Activated naive CD8-positive, alpha-beta T cell treated with anti-CD3 and anti-CD28 coated beads, Interleukin-2, amount 50 U/mL, for 24 hours (primary cell): ENCODE results near the gene OLFML1.

Source experiments
- ATAC-seq: fragments of 150-1000 bp; cut with Tn5 transposase; one replicate; pipeline ENCODE4 v1.10.0; 2021
- DNase-seq: peaks from one replicate; pipeline ENCODE4 v3.0.0; 2021
- H3K27ac Mint-ChIP-seq: one replicate; pipeline ENCODE4 v1.8.0; 2021; ENCODE audit warnings: mild to moderate bottlenecking, mixed read lengths
- H3K27me3 Mint-ChIP-seq: one replicate; pipeline ENCODE4 v1.8.0; 2021; ENCODE audit warnings: mixed read lengths
- H3K36me3 Mint-ChIP-seq: one replicate; pipeline ENCODE4 v1.8.0; 2021; ENCODE audit warnings: low read depth, mixed read lengths
- H3K4me1 Mint-ChIP-seq: one replicate; pipeline ENCODE4 v1.8.0; 2021; ENCODE audit warnings: mixed read lengths
- H3K4me3 Mint-ChIP-seq: one replicate; pipeline ENCODE4 v1.8.0; 2021; ENCODE audit warnings: mild to moderate bottlenecking, moderate library complexity, mixed read lengths
- H3K9me3 Mint-ChIP-seq: one replicate; pipeline ENCODE4 v1.8.0; 2021; ENCODE audit warnings: mixed read lengths

Gene OLFML1

DNA sequence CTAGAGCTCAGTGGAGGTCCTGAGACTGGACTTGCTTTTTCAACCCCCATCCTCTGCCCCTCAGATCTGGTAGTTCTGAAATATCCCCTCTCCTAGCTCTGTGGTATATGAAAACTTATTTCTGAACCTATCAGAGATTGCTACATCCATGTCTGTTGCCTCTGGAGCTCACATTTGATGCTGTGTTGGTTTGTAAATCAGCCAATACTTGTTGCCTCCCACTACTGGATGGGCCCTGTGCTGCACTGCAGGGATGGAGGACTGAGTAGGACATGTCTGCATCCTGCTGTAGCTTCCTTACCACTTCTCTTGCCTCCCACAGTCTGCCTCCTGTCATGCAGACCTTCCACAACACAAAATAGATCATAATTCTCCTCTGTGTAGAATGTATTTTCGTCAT lies 5.2 kb downstream of the OLFML1 start:
- ATAC-seq, result no peak
- DNase-seq, result no peak
- peaks cover 6% of the 10 kb centered on the region for H3K4me1 Mint-ChIP-seq
- H3K4me3 Mint-ChIP-seq, result no peak overlapping the region
- H3K36me3 Mint-ChIP-seq, result no peaks in the 10 kb centered on the region
- no peak overlapping the region for H3K27ac Mint-ChIP-seq
- H3K9me3 Mint-ChIP-seq, result no peaks in the 10 kb centered on the region
- no peaks in the 10 kb centered on the region for H3K27me3 Mint-ChIP-seq

DNA sequence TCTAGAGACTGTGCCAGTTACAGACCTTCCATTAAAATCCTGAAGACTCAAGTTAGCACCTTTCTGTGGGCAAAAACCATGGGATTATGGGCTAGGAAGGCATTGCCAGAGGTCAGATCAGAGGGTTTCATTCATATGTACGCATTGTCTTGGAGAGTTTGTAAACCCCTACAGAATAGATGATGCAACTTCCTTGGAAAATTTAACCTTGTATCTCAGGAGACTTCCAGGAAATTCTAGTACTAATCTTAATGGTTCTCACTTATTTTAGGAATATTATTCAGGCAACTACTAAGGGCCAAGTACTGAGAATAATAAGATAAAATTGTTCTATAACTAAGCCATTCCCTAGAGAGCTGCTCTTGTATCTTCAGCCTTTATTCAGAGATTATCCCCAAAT lies 6.9 kb downstream of the OLFML1 start:
- Mint-ChIP-seq H3K4me3 (no peak overlapping the region), H3K36me3 (peaks cover 2% of the 10 kb centered on the region), H3K4me1 (peaks cover 19% of the 10 kb centered on the region), H3K27me3 (no peaks in the 10 kb centered on the region), H3K9me3 (no peaks in the 10 kb centered on the region), H3K27ac (no peak overlapping the region)
- ATAC-seq (no peak), DNase-seq (no peak)

DNA sequence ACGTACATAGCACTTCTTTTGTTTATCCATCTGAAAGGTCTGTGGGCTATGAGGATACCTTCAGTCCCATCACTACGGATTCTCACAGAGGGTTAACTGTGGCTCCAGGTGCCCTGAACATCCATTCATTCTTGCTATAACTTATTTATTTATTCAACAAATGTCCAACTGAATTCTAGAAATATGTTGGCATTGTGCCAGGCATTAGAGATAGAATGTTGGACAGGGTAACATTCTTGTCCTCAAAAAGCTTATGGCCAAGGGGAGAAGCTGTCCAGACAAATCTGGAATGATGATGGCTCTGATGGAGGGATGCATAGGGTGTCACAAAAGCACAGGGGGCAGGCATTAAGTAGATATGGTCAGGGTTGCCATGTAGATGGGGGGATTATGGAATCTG lies 8.4 kb downstream of the OLFML1 start:
- H3K4me1 Mint-ChIP-seq, result peaks cover 21% of the 10 kb centered on the region
- H3K27me3 Mint-ChIP-seq, result no peaks in the 10 kb centered on the region
- H3K36me3 Mint-ChIP-seq, result peaks cover 2% of the 10 kb centered on the region
- no peak overlapping the region for H3K4me3 Mint-ChIP-seq
- H3K9me3 Mint-ChIP-seq, result no peaks in the 10 kb centered on the region
- H3K27ac Mint-ChIP-seq, result no peak overlapping the region
- ATAC-seq (no peak), DNase-seq (no peak)

DNA sequence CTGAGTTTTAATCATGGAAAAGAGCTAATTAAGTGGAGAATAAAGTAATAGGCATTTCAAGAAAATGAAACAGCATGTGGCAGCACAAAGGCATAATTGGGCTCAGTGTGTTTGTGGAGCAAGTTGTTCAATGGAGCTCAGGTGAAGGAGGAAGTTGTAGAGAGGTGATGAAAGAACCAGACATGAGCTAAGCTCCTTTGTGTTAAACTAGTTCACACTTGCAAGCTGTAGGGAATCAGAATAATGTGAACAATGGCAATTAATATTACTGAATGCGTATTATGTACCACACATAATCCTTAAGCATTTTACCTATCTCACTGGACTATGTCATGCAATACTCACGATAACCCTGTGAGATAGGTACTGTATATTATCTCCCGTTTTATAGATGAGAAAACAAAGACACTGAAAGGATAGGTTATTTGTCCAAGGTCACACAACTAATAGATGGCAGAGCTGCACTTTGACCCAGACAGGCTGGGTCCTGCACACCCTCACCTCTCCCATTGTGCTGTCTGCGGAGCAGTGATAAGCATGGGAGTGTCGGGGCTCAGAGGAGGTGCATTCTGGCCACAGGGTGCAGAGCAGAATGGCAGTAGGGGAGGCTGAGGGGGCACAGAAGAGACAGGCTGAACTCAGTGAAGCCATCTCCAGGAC lies 8.9 kb downstream of the OLFML1 start:
- ATAC-seq, result no peak
- H3K4me3 Mint-ChIP-seq, result no peak overlapping the region
- H3K9me3 Mint-ChIP-seq, result no peaks in the 10 kb centered on the region
- no peaks in the 10 kb centered on the region for H3K27me3 Mint-ChIP-seq
- H3K4me1 Mint-ChIP-seq, result peaks cover 23% of the 10 kb centered on the region
- peaks cover 2% of the 10 kb centered on the region for H3K36me3 Mint-ChIP-seq
- no peak for DNase-seq
- no peak overlapping the region for H3K27ac Mint-ChIP-seq

DNA sequence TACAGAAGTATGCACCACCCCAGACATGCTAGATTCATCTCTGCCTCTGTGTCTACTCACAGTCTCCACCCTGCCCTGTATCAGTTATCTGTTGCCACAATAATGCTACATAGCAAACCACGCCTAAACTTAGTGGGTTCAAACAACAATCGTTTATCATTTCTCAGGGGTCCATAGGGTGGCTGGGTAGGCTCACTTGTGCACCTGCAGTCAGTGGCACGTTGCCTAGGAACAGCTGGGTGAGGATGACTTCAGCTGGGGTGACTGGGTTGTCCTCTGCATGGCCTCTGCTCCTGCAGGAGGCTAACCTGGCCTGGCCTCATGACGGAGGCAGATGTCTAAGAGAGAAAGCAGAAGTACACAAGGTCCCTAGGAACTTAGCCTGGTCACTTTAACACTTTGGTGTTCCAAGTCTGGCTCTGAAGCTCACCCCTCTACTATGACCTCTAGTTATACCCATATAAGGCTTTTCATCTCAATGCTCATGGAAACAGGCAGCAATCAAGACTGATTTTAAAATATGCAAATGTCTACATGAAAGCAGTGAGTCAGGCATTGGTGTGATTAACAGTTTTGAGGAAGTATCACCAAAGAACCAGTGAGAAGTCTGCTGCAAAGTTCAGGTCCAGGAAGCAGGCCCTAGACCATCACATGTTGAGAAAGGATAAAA lies 10.7 kb downstream of the OLFML1 start:
- DNase-seq (peak; percentile 18), ATAC-seq (peak; percentile 97)
- Mint-ChIP-seq H3K36me3 (peaks cover 2% of the 10 kb centered on the region), H3K4me3 (no peak overlapping the region), H3K4me1 (peaks cover 23% of the 10 kb centered on the region), H3K27me3 (no peaks in the 10 kb centered on the region), H3K27ac (peak overlapping the region; percentile 85), H3K9me3 (no peaks in the 10 kb centered on the region)

DNA sequence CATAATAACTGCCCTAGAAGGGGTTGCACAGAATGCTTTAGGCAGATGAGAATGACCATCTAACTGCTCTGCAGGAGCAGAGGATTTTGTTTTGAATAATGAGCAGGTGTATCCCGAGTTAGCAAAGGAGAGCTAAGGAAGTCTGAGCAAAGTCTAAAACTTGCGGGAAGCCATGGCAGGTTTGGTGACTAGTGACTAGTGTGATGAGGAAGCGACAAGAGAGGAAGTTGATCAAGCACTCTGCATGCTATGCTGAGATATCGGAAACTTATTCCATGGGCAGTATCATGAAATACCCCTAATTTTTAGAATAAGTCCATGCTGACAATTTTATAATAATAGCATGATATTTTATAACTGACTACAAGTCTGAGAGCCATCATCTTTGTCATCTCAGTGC lies 12.9 kb downstream of the OLFML1 start:
- H3K4me1 Mint-ChIP-seq, result peaks cover 23% of the 10 kb centered on the region
- H3K4me3 Mint-ChIP-seq, result no peak overlapping the region
- ATAC-seq, result no peak
- H3K27ac Mint-ChIP-seq, result no peak overlapping the region
- DNase-seq, result no peak
- H3K27me3 Mint-ChIP-seq, result no peaks in the 10 kb centered on the region
- H3K36me3 Mint-ChIP-seq, result peaks cover 2% of the 10 kb centered on the region
- H3K9me3 Mint-ChIP-seq, result no peaks in the 10 kb centered on the region

DNA sequence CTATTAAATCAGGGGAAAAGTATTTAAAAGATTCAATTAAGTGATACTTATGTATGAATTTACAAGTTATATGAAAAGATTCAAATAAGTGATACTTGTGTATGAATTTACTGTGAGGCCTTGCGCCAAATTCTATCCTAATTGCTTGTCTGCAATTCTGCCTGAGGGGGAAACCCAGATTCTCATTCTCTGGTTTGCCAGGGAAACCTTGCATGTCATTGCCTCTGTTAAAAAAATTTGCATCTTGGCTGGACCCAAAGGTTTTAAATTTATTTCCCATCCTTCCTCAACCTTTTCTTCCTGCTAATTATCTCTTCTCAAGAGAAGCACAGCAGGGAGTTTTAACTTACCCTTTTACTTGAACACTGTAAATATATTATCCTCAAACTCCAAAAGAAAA lies 13.8 kb downstream of the OLFML1 start:
- H3K4me3 Mint-ChIP-seq, result no peak overlapping the region
- H3K4me1 Mint-ChIP-seq, result peaks cover 20% of the 10 kb centered on the region
- ATAC-seq (no peak), DNase-seq (no peak)
- no peaks in the 10 kb centered on the region for H3K9me3 Mint-ChIP-seq
- H3K27me3 Mint-ChIP-seq, result no peaks in the 10 kb centered on the region
- peaks cover 2% of the 10 kb centered on the region for H3K36me3 Mint-ChIP-seq
- H3K27ac Mint-ChIP-seq, result no peak overlapping the region

DNA sequence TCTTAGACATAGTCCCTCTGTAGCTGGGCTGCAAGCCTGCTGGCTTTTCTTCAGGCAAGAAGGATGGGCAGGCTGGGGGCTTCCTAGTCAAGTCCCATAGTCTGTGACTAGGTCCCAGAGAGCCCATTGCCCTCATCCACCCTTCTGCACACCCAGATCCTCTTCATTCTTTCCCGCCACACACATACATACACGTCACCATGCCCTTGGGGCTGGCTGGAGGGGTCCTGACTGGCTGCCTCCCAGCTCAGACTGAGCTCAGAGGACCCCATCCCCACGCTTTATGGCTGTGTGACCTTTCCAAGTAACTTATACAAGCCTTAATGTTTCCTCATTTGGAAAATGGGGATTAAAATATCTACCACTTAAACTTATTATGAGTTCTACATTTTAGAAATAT lies 14.9 kb downstream of the OLFML1 start:
- Mint-ChIP-seq H3K4me1 (peaks cover 20% of the 10 kb centered on the region), H3K9me3 (no peaks in the 10 kb centered on the region), H3K4me3 (no peak overlapping the region), H3K27ac (no peak overlapping the region), H3K36me3 (peaks cover 2% of the 10 kb centered on the region), H3K27me3 (no peaks in the 10 kb centered on the region)
- DNase-seq (no peak), ATAC-seq (no peak)

DNA sequence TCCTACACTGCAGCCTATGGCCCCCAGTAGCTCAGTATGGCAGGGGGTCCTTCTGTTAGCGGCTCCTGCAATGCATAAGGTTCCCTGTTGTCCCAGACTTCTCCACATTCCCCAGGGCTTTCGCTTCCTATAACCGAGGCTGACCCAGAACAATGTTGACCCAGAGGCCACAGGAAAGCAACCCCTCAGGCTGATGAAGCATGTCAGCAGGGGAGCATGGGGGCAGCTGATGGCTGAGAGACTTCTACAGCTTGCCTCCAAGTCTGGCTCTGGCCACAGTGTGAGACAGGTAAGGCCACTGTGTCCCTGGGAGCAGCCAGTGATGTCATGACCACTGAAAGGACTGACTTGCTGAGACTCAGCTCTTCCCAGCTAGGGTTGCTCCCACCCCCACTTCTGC lies 15.9 kb downstream of the OLFML1 start:
- no peaks in the 10 kb centered on the region for H3K27me3 Mint-ChIP-seq
- DNase-seq, result no peak
- H3K4me1 Mint-ChIP-seq, result peaks cover 10% of the 10 kb centered on the region
- no peak overlapping the region for H3K27ac Mint-ChIP-seq
- H3K4me3 Mint-ChIP-seq, result no peak overlapping the region
- H3K36me3 Mint-ChIP-seq, result peaks cover 2% of the 10 kb centered on the region
- ATAC-seq, result no peak
- no peaks in the 10 kb centered on the region for H3K9me3 Mint-ChIP-seq

DNA sequence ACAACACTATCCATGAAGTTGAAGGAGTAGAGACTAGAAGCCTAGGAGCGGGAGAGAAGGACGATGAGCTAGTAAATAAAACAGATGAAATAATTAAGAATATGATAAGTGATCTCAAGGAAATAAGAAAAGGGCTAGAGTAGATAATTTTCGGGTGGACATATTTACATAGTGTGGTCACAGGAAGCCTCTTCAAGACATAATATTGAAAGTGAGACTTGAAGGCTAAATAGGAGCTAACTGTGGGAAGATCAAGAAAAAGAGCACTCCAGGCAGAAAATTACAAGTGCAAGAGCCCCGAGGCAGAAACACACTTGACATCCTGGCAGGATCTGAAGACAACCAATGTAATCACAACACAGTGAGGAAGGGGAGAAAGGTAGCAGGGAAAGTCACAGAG lies 16.6 kb downstream of the OLFML1 start:
- DNase-seq, result no peak
- H3K36me3 Mint-ChIP-seq, result no peaks in the 10 kb centered on the region
- no peak overlapping the region for H3K4me3 Mint-ChIP-seq

DNA sequence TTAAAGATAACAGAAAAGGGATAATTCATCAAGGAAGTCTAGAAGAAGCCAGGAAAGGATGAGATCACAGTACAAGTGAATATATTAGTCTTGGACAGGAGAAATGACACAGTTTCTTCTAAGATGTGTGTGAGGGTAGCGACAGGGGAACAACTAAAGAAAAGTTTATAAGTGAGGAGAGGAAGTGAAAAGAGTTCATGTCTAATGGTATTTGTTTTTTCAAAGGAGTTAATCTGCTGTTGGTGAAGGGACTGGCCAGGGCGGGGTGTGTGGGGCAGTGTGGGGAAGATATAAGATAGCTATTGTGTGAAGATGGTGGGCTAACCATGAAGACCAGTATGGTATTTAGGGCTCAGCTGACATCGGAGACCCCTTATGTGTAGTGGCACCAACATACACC lies 20.9 kb downstream of the OLFML1 start:
- DNase-seq (no peak), ATAC-seq (no peak)
- Mint-ChIP-seq H3K36me3 (no peaks in the 10 kb centered on the region), H3K27ac (no peak overlapping the region), H3K27me3 (no peaks in the 10 kb centered on the region), H3K4me1 (peaks cover 1% of the 10 kb centered on the region), H3K9me3 (no peaks in the 10 kb centered on the region), H3K4me3 (no peak overlapping the region)

More for the DNA sequence above, 16.6 kb downstream of the OLFML1 start:
- peaks cover 4% of the 10 kb centered on the region for H3K4me1 Mint-ChIP-seq
- ATAC-seq, result no peak
- no peaks in the 10 kb centered on the region for H3K27me3 Mint-ChIP-seq
- no peak overlapping the region for H3K27ac Mint-ChIP-seq
- no peaks in the 10 kb centered on the region for H3K9me3 Mint-ChIP-seq

DNA sequence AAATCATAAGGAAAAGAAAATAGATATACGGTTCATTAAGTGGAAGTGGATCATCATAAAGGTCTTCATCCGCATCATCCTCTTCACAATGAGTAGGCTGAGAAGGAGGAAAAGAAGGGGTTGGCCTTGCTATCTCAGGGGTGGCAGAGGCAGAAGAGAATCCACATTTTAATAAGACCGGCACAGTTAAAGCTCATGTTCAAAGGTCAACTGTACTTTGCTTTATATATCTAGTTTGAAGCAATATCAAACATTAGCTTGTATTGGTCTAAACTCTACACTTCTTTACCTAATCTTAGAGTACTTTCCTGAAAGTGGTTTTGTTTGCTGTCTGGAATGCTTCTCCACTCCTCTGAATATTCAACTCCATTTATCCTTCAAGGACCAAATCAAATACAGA lies 22.8 kb downstream of the OLFML1 start:
- Mint-ChIP-seq H3K4me1 (peaks cover 20% of the 10 kb centered on the region), H3K36me3 (no peaks in the 10 kb centered on the region)
- no peak for ATAC-seq

DNA sequence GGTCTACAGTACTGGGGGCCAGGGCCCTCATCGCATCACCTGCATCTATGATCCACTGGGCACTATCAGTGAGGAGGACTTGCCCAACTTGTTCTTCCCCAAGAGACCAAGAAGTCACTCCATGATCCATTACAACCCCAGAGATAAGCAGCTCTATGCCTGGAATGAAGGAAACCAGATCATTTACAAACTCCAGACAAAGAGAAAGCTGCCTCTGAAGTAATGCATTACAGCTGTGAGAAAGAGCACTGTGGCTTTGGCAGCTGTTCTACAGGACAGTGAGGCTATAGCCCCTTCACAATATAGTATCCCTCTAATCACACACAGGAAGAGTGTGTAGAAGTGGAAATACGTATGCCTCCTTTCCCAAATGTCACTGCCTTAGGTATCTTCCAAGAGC lies 24.7 kb downstream of the OLFML1 start:
- no peak overlapping the region for H3K27ac Mint-ChIP-seq
- H3K4me3 Mint-ChIP-seq, result no peak overlapping the region
- H3K9me3 Mint-ChIP-seq, result no peaks in the 10 kb centered on the region
- DNase-seq (no peak), ATAC-seq (no peak)
- H3K36me3 Mint-ChIP-seq, result no peaks in the 10 kb centered on the region
- peaks cover 28% of the 10 kb centered on the region for H3K4me1 Mint-ChIP-seq
- peaks cover 3% of the 10 kb centered on the region for H3K27me3 Mint-ChIP-seq

More for the DNA sequence above, 22.8 kb downstream of the OLFML1 start:
- Mint-ChIP-seq H3K9me3 (no peaks in the 10 kb centered on the region), H3K4me3 (no peak overlapping the region), H3K27me3 (no peaks in the 10 kb centered on the region), H3K27ac (no peak overlapping the region)
- no peak for DNase-seq

DNA sequence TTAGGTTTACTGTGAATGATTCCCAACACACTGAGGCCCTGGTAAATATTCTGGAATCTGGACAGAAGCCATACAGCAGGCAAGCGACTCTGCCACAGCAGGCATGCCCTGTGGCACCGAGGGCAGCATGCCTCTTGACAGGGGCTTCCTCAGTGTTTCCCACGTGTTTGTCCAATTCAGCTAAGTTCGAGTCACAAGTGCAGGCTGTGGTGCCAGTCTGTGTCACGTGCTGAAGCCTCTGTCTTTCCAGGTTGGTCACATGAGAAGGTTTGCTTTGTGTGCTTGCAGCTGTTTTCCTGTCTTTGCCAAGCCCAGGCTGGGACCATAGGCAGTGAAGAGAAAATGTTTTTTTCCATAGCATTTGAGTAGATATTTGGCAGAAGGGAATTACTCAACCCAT lies 26.1 kb downstream of the OLFML1 start:
- DNase-seq (no peak), ATAC-seq (no peak)
- Mint-ChIP-seq H3K4me3 (no peak overlapping the region), H3K9me3 (no peaks in the 10 kb centered on the region), H3K36me3 (no peaks in the 10 kb centered on the region), H3K4me1 (peaks cover 40% of the 10 kb centered on the region), H3K27me3 (peaks cover 3% of the 10 kb centered on the region), H3K27ac (no peak overlapping the region)

DNA sequence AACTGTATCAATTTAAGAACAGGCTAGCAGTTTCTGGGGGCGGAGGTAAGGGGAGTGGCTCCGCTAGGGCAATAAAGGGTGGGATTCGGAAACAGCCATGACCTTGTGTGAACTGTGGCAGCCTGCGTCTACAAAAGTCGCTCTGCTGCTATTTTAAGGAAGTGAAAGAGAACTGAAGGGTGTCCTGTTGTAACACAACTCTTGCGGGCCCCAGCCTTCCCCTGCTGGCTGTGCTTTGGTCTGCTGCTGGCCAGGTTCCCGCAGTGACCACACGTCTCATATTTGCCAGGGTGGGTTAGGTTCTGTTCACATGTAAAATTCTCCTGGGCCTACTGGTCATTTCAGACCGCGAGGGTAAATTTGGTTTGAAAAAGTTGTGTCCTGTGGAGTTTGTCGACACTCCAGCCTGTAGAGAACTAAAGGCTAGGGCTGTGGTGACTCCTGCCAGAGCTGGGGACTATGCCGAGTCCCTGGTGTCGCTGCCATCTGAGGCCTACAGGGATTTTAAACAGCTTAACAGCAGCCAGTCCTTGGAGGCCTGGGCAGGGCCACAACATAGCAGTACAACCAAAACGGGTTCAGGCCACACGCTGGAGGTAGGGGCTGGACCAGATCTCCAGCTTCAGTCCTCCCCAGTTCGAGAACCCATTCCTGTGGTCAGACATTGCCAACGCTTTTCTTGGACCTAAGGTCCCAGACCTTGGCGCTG lies 27.4 kb downstream of the OLFML1 start:
- peaks cover 3% of the 10 kb centered on the region for H3K27me3 Mint-ChIP-seq
- no peaks in the 10 kb centered on the region for H3K9me3 Mint-ChIP-seq
- H3K4me1 Mint-ChIP-seq, result peaks cover 45% of the 10 kb centered on the region
- peak; percentile 44 for DNase-seq
- peak overlapping the region; percentile 89 for H3K4me3 Mint-ChIP-seq
- peak overlapping the region; percentile 91 for H3K27ac Mint-ChIP-seq
- H3K36me3 Mint-ChIP-seq, result no peaks in the 10 kb centered on the region
- ATAC-seq, result peak; percentile 35
